CD4-positive, alpha-beta T cell treated with Interleukin-12 subunit alpha and Interleukin-12 subunit beta, for 1 hour (primary cell): ENCODE results near the gene GDNF.

Experiments
- DNase-seq: peaks from one replicate; pipeline ENCODE4 v3.0.0-alpha.2; 2020

Gene GDNF

DNA sequence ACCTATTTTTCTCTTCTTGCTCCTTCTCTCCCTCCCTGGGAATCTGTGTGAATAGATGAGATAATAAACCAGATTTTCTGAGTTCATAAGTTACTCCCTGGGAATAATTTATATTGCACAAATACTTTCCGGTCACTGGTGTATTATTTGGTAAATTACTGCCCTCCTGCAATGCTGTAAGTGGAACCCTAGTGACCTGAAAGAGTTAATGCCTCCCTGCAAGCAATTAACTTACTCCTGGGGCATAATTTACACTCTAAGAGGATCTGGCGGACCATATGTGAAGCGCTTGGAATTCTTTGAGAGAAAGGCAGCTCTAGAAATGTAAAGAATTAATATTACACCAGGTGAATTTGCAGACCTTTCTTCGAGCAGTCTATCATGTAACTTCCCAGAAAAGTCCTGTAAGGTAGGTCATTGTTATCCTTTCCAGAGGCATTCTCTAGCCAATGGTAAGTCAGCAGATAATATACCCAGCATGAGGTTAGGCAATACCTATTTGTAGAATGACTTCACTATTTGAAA is 7.0 kb upstream of the GDNF start:
- DNase-seq: no peak

DNA sequence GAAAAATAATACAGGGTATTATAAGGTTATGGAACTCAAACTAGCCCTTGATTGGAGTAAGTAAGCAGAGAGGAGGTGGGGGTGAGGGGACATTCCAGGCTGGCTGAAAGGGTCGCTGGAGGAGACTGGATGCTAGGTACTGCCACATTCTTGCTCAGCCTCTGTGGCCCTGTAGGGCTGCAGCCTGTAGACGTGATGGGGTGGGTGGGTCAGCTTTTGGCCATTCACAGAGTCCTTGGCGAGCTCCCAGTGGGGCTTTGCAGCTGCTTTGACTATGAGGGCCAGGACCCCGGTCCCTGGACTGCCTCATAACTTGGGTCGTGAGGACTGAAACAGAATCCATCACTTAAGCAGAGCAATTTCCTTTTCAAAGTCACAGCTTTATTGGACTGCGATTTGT is 4.2 kb upstream of the GDNF start:
- no peak for DNase-seq

DNA sequence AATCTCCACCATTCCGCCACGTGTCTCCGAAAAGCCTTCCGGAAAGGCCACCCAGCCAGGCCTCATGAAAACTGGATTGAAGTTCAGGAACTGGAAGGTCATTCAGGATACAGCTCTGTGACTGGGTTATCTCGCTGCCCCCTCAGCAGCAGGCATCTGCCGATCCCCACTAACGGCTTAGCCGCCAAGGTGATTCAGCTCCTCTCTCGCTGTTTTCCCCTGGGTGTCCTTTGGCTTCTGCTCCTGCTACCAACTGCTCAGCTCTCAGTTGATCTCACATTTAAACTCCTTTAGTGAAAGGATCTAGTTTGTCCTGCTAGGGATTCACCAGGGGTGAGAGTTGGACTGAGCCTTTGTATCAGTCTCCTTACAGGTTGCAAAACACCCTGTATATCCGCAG is 2.2 kb upstream of the GDNF start:
- DNase-seq: no peak

DNA sequence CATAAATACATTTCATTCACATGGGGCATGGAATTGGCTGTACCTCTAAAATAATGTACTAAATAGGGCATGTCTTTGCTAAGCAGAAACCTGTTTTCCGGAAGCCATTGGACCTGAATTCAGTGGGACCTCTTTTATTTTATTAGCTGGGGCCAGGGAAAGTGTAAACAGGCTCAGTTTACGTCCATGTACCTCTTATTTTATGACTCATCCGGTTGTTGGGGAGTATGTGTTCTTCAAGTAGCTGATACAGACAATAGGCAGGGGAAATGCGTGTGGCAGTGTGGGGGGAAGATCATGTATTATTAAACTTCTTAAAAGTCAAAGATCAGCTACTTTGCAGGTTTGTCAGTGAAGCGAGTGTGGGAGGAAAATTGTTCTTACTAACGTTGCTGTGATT is 1.4 kb upstream of the GDNF start:
- DNase-seq: no peak

DNA sequence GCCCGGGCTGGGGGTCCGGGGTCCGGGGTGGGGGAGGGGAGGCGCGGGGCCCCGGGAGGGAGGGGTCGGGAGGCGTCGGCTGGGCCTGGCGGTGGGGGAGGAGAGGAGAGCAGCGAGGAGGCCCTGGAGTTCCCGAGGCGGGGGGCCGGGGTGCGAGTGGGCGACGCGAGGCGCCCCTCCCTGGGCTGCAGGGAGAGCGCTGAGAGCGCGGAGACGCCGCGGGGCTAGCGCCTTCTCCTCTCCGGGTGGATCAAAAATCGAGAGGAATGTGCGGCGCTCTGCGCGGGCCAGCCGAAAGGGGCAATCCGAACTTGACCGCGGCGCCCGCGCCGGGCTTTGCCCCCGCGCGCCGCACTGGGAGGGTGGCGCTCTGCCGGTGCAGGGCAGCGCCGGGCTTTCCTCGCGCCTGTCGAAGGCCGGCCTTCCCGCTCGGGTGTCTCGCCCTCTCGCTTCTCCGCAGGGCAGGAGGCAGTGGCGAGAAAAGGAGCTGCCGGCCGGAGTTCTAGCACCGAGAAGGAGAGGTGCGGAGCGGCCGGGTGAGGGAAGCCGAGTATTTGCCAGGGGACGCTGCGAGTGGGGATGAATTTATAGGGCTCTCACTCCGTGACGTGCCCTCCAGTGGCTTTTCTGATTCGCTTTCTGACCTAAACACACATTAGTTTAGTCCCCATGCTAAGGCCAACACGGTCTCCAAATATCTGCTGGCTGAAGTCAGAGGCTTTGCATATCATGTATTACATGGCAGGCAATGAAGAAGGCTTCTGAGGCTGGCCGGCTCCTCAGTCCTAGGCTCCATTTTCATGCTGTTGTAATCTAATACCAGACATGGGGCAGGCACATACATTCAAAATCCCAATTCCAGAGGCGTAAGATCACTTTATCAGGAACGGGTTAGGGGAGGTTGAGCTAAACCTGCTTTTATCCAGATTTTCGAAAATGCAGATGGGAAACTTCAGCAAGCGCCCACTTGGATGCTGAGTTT is 503 bp upstream of the GDNF start:
- no peak for DNase-seq

DNA sequence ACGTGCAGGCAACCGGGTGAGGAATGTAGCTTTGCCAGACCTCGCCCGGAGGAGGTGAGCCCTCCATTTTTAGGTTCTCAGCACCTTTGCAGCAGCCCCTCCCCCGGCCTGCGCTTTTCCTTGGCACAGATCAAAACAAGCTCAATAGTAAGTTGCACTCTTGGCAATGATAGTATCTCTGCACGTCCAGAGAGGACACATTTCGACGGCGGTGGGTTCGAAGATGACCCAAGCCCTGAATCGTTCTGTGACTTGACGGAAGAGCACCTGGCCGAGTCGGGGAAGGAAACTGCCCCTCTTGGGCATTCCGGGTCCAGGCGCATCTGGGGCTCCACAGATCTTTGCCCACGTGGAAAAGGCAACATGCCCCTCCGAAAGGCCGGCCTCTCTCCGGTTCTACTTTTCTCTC is 904 bp downstream of the GDNF start:
- no peak for DNase-seq

DNA sequence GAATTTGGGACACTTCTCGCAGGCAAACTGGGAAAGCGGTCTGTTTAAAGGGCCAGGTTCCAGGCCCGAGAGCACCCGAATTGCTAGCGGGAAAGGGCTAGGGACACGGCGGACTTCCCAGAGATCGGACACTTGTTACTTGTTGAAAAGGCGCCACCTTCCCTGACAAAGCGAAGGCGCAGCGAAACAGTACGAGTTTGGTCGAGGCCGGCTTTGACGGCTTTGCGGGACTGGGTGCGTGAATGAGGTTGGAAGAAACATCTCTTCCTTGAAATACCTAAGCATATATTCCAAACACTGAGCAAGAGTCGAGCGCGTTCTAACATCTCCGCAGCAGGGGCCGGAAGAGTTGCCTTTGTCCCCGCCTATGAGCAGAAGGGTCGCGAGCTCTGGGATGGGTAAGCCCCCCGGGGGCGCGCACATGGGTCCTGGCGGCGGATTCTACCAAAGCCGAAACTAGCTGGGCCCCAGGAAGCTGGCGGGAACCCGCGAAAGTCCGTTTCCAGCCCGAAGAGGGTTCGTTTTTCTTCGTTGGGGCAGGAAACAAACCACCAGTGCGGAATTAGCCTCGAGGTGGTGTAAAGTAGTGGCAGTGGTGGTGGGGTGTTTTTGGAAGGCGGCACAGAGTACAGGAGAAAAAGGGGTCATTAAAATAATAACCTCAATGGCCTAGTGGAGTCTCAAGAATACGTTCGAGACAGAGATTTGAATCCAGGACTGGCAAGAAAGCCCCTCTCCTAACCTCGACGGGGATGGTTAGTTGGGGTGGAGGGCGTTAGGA is 1.5 kb downstream of the GDNF start:
- DNase-seq: no peak

DNA sequence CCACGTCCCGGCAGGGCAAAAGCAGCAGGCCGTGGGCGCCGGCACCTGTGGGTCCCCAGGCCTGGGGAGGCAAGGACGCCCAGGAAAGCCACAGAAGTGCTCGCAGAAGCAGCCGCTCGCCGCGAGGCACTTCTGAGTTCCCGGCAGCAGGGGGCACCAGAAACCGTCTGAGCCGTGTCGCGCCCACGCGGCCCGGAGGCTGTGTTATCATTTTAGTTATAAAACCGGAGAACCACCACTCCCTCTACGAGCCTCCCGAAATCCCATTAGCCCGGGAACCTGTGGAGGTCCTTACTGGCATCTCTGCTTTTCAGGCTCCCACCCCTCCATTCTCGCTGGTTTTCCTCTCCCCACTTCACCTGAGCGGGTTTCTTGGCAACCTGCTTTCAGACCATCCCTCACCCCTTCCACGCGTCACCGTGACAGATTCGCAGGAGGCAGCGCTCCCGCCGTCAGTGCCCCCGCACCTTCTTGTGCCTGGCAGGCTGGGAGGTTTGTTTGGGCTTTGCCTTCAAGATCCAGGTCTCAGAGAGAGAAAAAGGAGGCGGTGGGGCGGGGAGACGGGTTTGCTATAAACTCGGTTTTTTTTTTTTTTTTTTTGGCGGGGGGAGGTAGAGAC is 2.3 kb downstream of the GDNF start:
- peak; percentile 22 for DNase-seq

DNA sequence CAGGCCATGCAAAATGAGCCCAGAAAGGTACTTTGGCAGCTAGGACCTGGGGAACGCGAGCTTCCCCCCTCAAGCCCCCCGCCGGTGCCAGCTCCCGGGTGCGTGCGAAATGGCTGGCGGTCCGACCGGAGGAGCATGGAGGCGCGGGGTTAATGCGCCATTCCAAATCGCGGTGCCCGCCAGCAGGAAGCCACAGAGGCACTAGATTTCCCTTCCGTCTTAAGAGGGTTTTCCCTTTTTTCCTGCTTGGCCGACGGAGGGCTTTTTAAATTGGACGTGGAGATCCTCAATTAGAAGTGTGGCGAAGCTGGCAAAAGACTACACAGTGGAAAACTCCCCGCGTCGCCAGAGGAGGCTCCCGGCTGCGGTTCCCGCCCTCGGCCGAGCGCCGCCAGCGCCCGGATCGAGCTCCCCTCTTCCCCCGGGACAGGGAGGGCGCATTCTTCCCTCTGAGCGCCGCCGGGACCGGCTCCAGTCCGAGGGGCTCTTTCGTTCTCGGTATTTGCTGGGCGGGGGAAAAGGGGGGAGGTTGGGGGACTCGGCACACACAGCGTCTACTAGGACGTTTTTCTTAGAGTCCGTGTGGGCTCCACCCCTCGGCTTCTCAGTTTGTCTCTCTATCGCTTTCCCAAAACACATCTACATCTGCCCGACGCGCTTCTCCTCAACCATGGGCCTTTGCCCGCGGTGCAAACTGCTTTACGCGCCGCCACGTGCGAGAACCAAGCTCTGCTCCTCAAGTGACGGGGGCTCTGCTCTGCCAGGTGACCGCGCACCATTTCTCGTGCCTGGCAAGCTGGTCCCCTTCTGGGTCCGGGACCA is 3.0 kb downstream of the GDNF start:
- DNase-seq: no peak

DNA sequence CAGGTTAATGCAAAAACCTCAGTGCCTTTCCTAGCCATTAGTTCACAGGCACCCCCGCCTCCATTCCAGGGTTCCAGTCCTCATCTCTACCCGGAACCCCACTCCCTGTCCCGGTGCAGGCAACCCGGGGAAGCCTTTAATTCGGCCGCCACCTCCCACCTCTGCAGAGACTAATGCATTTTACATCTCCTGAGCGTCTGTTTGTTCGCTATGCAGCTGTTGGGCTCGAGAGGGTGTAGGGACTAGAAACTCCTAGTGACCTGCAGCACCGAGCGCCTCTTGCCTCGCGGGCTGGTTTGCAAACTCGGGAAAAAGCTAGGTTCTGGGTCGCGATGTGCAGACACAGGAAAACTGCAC is 3.6 kb downstream of the GDNF start:
- no peak for DNase-seq

DNA sequence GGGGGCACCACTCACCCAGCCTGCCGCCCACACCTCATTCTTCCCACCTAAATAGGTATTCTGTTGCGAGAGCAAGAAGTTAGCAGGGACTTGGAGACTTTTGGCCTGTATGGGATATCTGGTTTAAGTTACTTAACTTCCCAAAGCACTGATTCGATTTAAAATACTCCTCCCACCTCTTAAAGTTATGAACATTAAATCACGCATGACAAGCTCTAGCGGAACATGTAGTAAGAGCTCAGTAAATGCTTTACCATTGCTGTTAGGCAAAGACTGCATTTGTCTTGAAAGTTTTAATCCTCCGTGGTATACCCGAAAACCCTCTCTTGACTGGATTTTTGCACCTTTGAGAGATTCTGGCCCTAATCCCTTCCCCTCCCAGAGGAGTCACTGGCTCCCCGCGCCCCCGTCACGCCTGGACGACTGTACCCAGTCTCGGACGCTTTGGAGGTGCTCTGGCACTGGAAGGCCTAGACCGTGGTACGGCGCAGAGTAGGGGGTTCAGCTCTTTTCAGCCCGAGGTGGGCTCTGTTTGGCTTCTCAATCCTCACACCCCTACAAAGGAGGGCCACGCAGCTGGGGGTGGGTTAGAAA is 4.4 kb downstream of the GDNF start:
- no peak for DNase-seq

DNA sequence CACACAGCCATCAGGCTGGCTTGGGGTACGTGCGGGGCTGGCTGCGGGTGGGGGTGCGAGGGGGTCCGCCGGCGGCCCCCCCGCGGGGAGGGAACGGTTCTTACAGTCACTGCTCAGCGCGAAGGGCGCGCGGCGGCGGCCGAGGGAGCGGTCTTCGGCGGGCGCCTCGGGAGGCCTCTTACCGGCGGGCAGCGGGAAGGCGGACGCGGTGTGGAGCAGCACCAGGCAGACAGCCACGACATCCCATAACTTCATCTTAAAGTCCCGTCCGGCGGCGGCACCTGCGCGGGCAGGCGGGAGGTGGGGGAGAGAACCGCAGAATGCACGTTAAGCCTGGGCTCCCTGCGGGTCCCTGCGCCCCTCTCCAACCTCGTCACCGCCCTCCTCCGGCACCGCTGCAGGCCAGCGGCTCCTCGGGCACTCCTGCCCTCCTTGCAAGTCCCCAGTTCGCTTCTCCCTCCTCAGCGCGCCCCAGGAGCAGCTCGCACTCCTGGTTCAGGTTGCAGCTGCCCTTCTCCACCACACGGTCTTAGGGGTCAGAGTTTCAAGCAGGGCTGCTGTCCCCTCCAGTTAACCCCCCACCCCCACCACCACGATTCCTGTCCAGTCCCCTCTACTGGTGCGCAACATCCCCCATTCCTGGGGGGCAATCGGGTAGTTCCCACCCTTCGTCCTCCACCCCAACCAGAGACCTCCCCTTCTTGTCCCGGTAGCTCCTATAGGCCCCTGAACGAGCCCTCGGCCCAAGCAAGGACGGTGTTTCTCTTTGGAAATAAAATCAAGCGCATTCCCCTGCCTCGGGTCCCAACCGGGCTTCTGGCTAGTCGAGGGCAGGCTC is 5.1 kb downstream of the GDNF start:
- DNase-seq: no peak

DNA sequence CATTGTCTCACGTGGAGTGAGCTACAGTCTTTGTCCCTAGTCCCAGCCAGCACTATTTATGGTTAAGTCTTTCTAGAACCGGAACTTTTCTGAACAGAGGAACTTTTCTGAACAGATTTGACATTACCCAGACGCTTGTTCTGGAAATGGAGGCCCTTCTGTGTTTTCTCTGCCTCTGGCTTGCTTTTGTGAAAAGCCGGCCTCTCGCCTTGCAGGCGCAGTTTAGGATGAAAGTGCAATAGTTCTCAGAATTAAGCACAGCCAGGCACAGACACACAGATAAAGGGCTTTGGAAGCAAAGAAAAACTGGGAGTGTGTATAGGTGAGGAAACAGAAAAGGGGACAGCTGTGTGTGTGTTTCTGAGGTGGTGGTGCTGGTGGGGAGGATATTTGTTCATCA is 5.9 kb downstream of the GDNF start:
- DNase-seq: no peak

DNA sequence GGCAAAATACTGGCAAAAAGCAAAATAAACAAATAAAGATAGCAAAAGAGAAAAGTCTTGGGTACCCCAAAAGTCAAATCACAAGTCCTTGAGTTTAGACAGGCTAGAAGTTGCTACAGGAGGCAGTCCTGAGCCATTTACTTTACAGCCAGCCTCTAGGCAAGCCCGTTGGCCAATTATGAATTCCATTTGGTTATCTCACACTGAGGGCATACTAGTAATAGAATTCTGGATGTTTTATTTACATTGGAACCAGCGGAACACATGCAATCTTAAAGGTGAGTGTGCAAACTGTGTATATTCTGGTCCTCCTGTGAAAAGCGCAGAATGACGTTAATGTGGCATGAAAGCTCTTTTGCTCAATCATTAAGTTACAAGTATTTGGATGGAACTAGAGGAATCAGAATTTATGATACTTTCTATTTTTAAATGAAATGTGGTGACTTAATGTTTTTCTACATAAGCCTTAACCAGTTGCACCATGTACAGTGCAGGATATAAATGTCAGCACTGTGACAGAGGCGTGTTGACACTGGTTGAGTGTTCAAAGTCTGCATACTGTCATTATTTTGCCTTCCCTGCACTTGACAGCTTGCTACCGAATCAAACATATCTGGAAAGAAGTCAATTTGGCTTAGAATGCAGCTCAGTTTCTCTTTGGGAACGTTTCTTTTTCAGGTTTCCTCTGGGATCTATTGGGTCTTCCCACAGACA is 7.9 kb downstream of the GDNF start:
- no peak for DNase-seq

DNA sequence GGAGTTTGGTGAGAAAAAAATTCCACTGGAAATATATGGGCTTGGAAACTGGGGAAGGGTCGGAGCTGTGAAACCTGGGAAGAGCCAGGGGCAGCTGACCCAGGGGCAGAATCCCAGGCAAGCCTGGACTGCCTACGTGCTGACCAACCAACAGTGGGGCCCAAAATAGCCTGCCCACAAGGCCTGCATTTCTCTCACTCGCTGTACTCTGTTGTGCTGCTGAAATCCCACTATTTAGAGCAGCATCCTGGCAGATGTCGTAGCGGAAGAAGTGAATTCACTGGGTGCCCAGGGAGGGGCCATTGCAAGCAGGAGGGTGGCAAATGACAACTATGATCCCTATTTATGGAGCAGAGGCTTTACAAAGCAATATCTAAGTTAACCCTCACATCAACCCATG is 9.5 kb downstream of the GDNF start:
- no peak for DNase-seq

DNA sequence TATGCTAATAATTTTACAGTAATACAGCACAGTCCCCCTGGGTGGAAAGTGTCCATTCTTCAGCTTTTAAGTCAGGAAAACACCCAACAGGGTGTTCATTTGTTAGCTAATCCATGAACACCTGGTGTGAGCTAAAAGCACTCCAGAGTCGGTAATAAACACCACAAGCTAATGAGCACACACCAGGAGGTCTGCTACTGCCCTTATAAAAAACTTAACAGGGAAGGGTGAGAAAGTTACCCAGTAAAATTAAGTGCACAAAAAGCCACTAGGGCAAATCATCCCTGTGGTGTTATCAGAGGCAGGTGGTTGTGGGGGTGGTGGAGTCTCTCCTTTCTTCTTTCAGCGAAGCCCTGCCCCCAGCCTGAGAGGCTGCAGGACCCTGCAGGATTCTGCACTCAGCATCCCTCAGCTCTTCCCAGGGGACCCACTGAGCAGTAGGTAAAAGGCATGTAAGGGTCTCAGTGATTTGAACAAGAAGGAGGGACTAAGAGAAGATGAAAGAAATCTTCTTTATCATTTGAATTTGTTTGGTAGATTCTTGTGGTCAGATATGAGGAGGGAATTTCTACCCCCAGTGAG is 14.4 kb downstream of the GDNF start:
- DNase-seq: no peak

DNA sequence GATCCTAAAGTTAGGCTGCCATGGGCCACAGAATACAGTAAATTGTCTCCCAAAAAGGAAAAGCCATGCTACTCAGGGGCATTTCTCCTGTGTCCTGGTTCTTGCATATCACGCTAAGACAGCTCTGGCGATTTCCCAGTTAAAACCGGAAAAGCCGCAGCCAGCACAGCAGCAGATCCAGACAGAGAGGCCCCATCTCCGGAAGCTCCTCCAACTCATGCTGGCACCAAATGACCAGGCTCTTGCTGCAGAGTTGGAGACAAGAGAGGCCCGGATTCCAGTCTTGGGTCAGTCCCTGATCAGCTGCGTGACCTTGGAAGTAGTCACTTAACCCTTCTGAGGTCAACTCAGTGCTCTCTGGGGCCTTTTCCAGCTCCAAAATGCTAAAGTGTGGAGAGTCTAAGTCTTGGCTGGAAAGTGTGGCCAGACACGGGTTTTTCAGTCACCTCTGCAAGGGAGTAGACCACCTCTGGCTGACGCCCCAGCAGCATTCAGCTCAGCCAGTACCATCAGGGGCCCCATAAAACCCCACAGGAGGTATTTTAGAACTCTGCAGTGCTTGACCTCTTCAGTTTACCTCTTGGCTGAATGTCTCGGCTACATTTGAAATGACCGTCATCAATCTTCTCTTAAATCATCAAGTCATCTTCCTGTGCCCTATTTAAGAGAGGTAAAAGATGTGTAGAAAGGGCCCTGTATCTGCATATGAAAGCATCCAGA is 16.2 kb downstream of the GDNF start:
- no peak for DNase-seq

DNA sequence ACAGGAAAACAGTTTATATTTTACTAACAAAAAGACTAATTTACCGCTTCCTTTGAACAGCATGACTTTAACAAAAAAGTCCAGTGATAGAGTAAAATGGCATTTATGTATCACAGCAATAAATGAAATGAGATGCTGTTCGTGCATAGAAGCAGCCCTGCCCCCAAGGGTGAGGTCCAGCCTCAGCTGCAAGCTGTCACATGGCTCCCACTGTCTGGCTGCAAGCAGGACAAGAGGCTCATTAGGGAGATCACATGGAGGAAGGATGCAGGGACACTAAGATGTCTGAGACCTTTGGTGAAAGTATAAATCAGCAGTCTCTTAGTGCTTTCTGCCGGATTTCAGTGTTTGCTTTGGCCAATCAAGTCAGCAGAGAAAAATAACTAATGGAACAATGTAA is 23.0 kb downstream of the GDNF start:
- DNase-seq: no peak

DNA sequence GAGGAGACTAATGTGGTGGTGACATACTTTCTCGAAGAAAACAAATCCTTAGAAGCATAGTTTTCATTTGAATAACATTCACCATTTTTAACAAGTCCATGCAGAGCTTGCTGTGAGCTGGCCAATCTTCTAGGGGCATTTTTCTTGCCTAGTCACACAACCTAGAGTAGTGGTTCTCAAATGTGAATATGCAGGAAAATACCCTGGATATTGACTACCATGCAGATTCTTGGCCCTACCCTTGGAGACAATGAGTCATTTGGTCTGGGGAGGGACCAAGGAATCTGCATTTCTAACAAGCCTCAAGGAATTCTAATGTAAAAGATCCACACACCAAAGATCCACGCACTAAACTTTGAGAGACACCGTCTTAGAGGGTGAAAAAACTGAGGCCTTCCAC is 23.5 kb downstream of the GDNF start:
- no peak for DNase-seq

DNA sequence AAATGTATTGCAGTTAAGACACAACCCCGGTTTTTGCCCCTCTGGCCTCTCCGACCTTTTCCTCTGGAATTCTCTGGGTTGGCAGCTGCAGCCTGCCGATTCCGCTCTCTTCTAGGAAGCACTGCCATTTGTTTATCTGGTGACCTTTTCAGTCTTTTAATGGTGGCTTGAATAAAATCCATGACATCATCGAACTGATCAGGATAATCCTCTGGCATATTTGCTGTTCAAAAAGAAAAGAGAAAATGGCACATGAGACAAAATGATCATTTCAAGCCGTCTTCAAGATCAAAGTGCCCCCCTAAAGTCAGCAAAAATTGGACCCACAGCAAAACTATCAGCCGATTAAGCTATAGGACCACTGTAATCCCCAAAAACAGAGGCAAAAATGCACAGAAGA is 23.9 kb downstream of the GDNF start:
- DNase-seq: no peak
